ENCODE results near the gene ARMH3.

ARMH3 gene

GRCh38 chr10:101880232-101880573, 175.8 kb downstream of the ARMH3 start:
- H3K4me3 ChIP-seq (ENCODE audit: low read depth, low read length) = no peak overlapping the region
- TF ChIP-seq MAX (IDR thresholded peaks at IDR 0.05; ENCODE audit: low read depth, low read length) (no peak), POLR2A (IDR thresholded peaks at IDR 0.05; ENCODE audit: extremely low read depth, insufficient read length) (no peak), CTCF (IDR thresholded peaks at IDR 0.05; ENCODE audit: low read depth, low read length) (no peak)
- DNase-seq (ENCODE audit: low read depth) = no peak

GRCh38 chr10:101879456-101880231, 176.3 kb downstream of the ARMH3 start:
- TF ChIP-seq CTCF (IDR thresholded peaks at IDR 0.05; ENCODE audit: low read depth, low read length) (no peak), MAX (IDR thresholded peaks at IDR 0.05; ENCODE audit: low read depth, low read length) (no peak), POLR2A (IDR thresholded peaks at IDR 0.05; ENCODE audit: extremely low read depth, insufficient read length) (no peak), MYC (IDR thresholded peaks at IDR 0.05; ENCODE audit: low read depth, low read length) (no peak)

GRCh38 chr10:101878869-101879268, 177.1 kb downstream of the ARMH3 start:
- no peak overlapping the region for H3K4me3 ChIP-seq (ENCODE audit: low read depth, low read length)
- TF ChIP-seq MYC (IDR thresholded peaks at IDR 0.05; ENCODE audit: low read depth, low read length) (no peak), CTCF (IDR thresholded peaks at IDR 0.05; ENCODE audit: low read depth, low read length) (no peak), MAX (IDR thresholded peaks at IDR 0.05; ENCODE audit: low read depth, low read length) (no peak), POLR2A (IDR thresholded peaks at IDR 0.05; ENCODE audit: extremely low read depth, insufficient read length) (no peak)
- DNase-seq (ENCODE audit: low read depth) = peak; percentile 6

More at GRCh38 chr10:101879456-101880231, 176.3 kb downstream of the ARMH3 start:
- H3K4me3 ChIP-seq (ENCODE audit: low read depth, low read length) = no peak overlapping the region
- no peak for DNase-seq (ENCODE audit: low read depth)

- no peak overlapping the region for H3K4me3 ChIP-seq (ENCODE audit: low read depth, low read length)
- DNase-seq (ENCODE audit: low read depth) = no peak
- TF ChIP-seq MAX (IDR thresholded peaks at IDR 0.05; ENCODE audit: low read depth, low read length) (no peak), MYC (IDR thresholded peaks at IDR 0.05; ENCODE audit: low read depth, low read length) (no peak), CTCF (IDR thresholded peaks at IDR 0.05; ENCODE audit: low read depth, low read length) (no peak), POLR2A (IDR thresholded peaks at IDR 0.05; ENCODE audit: extremely low read depth, insufficient read length) (no peak)
Measured at GRCh38 chr10:101875068-101875688, 180.8 kb downstream of the ARMH3 start.

- TF ChIP-seq MAX (IDR thresholded peaks at IDR 0.05; ENCODE audit: low read depth, low read length) (no peak), POLR2A (IDR thresholded peaks at IDR 0.05; ENCODE audit: extremely low read depth, insufficient read length) (no peak), MYC (IDR thresholded peaks at IDR 0.05; ENCODE audit: low read depth, low read length) (no peak)
- no peak overlapping the region for H3K4me3 ChIP-seq (ENCODE audit: low read depth, low read length)
- DNase-seq (ENCODE audit: low read depth) = no peak
Measured at GRCh38 chr10:101874252-101874651, 181.7 kb downstream of the ARMH3 start.

GRCh38 chr10:101867931-101868330, 188.0 kb downstream of the ARMH3 start:
- no peak for DNase-seq (ENCODE audit: low read depth)
- H3K4me3 ChIP-seq (ENCODE audit: low read depth, low read length) = no peak overlapping the region
- TF ChIP-seq POLR2A (IDR thresholded peaks at IDR 0.05; ENCODE audit: extremely low read depth, insufficient read length) (no peak), MAX (IDR thresholded peaks at IDR 0.05; ENCODE audit: low read depth, low read length) (no peak), MYC (IDR thresholded peaks at IDR 0.05; ENCODE audit: low read depth, low read length) (no peak)
